Mesenteric fat pad (tissue), 1 donor: ENCODE measurements around the gene FGF4. TPM values are rescaled to one million over a fixed set of nuclear protein-coding genes. Genes with fewer than 3 reads are reported as not detected.

Source experiments
- DNase-seq: peaks from one replicate; pipeline ENCODE4 v3.0.0-alpha.2; 2020; ENCODE audit warnings: low spot score
- total RNA-seq: library from RNA; stranded (reverse); fragmentation: NEBNext Ultra II Directional; extraction: Animal tissue kit (Norgen Biotek cat#: 25700); gene quantifications from one replicate; pipeline ENCODE4 v1.2.1, GENCODE V29; 2021
- donor health status: DM: yes; HTN: yes; CAD: no.

The FGF4 gene
- total RNA-seq, 1 donor from 2014 or later, result not detected

GRCh38 chr11:69729252-69729651 is 45.9 kb downstream of the FGF4 start:
- no peak for DNase-seq

DNA sequence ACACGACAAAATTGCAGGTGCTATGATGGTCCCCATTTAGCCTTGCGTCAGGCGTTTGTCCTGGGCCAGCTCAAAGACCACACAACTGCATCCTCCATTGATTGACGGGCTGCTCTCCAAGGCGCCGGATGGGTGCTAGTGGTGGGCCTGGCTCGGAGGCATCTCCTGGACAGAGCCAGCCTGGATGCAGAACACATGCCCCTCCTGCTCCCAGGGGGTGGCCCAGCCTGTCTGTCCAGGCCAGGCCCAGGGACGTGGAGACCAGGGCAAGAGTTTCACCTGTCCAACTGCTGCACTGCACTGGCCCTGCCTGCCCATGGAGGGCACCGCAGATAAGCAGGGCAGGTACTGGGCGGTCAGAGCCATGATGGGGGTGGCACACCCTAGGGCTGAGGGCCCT is 47.9 kb downstream of the FGF4 start:
- no peak for DNase-seq

DNA sequence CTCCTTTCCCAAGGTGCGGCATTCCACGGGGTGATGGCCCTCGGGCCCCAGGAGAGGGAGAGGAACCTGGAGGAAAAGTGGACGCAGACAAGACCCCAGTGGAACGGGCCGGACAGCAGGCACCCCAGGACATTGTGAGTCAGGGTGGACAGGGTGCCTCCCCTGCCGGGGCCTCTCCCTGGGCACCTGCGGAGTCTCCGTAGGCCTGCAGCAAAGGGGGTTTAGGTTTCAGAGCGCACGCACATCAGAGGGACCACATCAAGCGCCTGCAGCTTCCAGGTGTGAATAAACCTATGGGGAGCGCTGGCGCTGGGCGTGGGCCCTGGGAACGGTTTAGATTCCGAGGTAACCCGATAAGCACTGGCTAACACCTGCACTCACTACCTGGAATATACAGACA is 48.7 kb downstream of the FGF4 start:
- DNase-seq, result no peak

- DNase-seq, result no peak
Observed at GRCh38 chr11:69726019-69726418, 49.1 kb downstream of the FGF4 start.

DNA sequence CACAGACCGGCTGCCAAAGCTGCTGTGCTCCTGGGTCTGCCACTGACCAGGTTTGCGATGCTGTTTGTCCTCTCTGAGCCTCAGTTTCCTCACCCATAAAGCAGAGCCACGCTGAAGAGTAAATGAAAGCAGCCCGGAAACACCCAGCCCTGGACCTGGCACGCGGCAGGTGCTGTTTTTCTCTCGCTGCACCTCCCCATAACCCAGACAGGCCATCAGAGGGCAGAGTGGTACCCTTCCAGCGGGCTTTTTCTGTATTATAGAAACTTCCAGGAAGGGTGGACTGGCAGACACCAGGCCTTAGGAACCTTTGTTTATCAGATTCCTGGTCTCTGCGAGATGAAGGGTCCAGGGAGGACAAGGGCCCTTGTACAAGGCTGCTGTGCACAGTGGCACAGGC is 53.4 kb downstream of the FGF4 start:
- DNase-seq, result no peak

DNA sequence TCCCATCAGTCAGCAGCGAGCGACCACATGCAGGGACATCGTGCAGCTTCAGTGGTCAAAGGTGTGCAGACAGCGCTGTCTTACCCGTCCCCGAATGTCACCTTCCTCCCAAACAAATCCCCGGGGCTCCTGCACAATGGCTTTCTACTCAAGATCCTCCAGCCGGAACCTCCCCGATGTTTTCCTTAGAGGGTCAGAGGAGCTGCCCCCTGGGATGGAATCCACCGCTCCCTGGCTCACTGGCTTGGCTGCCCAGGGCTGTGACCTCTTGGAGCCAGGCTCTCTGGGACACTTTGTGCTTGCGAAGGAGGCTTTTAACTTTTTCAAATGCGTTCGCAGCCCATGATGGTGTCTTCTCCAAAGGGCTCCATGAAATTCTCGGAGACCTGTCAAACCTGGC is 54.0 kb downstream of the FGF4 start:
- no peak for DNase-seq

Other genes with a start within 250 kb of the FGF4 start
- gene CCND1, start 134.2 kb downstream of the FGF4 start, total RNA-seq, result 788 TPM
- 19.2 TPM for gene LTO1, start 100.0 kb downstream of the FGF4 start, total RNA-seq
- gene FGF19, start 71.3 kb downstream of the FGF4 start, total RNA-seq, result not detected
- gene FGF3, start 44.1 kb upstream of the FGF4 start, total RNA-seq, result not detected